Upper lobe of right lung (tissue), 1 donor: ENCODE data around the gene NXNL1. TPM values are rescaled to one million over a fixed set of nuclear protein-coding genes. Genes with fewer than 3 reads are reported as not detected.

Source experiments
- ATAC-seq: fragments of 200-7000 bp; cut with Tn5 transposase; one replicate; pipeline ENCODE4 v1.9.1; 2020; ENCODE audit warnings: mild to moderate bottlenecking, moderate library complexity
- DNase-seq: peaks from one replicate; pipeline ENCODE4 v3.0.0-alpha.2; 2020
- H3K27ac ChIP-seq: fragments of 200-600 bp; one replicate; pipeline ENCODE4 v1.8.0; 2022
- H3K27me3 ChIP-seq: fragments of 200-600 bp; one replicate; pipeline ENCODE4 v1.8.0; 2022; ENCODE audit warnings: mild to moderate bottlenecking
- H3K36me3 ChIP-seq: fragments of 200-600 bp; one replicate; pipeline ENCODE4 v1.8.0; 2022
- H3K4me1 ChIP-seq: fragments of 200-600 bp; one replicate; pipeline ENCODE4 v1.8.0; 2022
- H3K4me3 ChIP-seq: fragments of 200-600 bp; one replicate; pipeline ENCODE4 v1.8.0; 2022; ENCODE audit warnings: mild to moderate bottlenecking
- H3K9me3 ChIP-seq: fragments of 200-600 bp; one replicate; pipeline ENCODE4 v1.8.0; 2022
- intact Hi-C: fragments of 100-400 bp; cut with DNase I; formaldehyde crosslinking; loops from one replicate; pipeline ENCODE4 v1.11.0; 2022
- total RNA-seq: library from RNA; stranded (reverse); fragmentation: NEBNext Ultra II Directional; extraction: Animal tissue kit (Norgen Biotek cat#: 25700); gene quantifications from one replicate; pipeline ENCODE4 v1.2.1, GENCODE V29; 2021
- TF ChIP-seq, protein P1 (sequence below): fragments of 200-600 bp; IDR thresholded peaks from one replicate; pipeline ENCODE4 v1.8.0; 2022; ENCODE audit warnings: antibody characterized with exemption
- donor health status: DM: no; HTN: yes; CAD: no; lungs with severe emphysema.

Gene NXNL1
- total RNA-seq, 1 donor from 2014 or later: not detected

DNA sequence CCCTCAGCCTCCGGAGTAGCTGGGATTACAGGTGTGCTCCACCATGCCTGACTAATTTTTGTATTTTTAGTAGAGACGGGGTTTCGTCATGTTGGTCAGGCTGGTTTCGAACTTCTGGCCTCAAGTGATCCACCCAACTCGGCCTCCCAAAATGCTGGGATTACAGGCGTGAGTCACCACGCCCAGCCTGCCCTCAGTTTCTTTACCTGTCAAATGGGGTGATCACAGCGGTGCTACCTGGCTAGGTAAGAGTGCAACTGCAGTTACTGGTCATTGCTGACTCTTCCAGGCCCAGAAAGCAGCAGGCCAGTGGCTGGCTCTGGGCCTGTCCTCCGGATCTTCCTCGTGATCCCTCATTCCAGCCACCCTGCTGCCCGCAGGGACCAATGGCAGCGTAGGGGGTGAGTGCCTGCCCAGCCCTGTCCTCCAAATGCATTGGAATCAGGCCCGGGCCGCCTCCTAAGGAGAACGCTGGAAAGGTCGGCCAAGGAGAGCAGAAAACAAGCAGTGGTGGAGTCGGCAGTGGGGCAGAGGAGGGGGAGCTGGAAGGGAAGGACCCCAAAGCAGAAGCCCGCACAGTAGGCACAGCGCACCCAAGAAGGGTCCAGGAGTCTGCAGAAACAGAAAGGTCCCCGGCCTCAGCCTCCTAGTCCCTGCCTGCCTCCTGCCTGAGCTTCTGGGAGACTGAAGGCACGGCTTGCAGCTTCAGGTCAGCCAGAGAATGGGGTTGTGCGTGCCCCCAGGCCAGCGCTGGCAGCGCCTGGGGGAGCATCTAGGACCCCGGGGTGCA lies 7.8 kb upstream of the NXNL1 start:
- TF ChIP-seq, protein P1, sequence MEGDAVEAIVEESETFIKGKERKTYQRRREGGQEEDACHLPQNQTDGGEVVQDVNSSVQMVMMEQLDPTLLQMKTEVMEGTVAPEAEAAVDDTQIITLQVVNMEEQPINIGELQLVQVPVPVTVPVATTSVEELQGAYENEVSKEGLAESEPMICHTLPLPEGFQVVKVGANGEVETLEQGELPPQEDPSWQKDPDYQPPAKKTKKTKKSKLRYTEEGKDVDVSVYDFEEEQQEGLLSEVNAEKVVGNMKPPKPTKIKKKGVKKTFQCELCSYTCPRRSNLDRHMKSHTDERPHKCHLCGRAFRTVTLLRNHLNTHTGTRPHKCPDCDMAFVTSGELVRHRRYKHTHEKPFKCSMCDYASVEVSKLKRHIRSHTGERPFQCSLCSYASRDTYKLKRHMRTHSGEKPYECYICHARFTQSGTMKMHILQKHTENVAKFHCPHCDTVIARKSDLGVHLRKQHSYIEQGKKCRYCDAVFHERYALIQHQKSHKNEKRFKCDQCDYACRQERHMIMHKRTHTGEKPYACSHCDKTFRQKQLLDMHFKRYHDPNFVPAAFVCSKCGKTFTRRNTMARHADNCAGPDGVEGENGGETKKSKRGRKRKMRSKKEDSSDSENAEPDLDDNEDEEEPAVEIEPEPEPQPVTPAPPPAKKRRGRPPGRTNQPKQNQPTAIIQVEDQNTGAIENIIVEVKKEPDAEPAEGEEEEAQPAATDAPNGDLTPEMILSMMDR: no peak
- H3K27me3 ChIP-seq: no peaks in the 10 kb centered on the region
- intact Hi-C loops: no loop called here
- peaks cover 27% of the 10 kb centered on the region for H3K4me1 ChIP-seq
- DNase-seq (peak; percentile 86), ATAC-seq (peak; percentile 33)
- peak overlapping the region; percentile 91 for H3K27ac ChIP-seq
- peak overlapping the region; percentile 78 for H3K4me3 ChIP-seq
- H3K9me3 ChIP-seq: no peaks in the 10 kb centered on the region
- no peaks in the 10 kb centered on the region for H3K36me3 ChIP-seq

GRCh38 chr19:17467471-17468301 lies 7.0 kb upstream of the NXNL1 start:
- TF ChIP-seq, protein P1: no peak
- Histone ChIP-seq H3K4me3 (no peak overlapping the region), H3K9me3 (no peaks in the 10 kb centered on the region), H3K4me1 (peaks cover 27% of the 10 kb centered on the region), H3K27ac (peak overlapping the region; percentile 91), H3K27me3 (no peaks in the 10 kb centered on the region), H3K36me3 (no peaks in the 10 kb centered on the region)
- ATAC-seq (no peak), DNase-seq (no peak)
- intact Hi-C loops: no loop called here

GRCh38 chr19:17466487-17466850 lies 5.7 kb upstream of the NXNL1 start:
- ATAC-seq (no peak), DNase-seq (no peak)
- Histone ChIP-seq H3K27ac (no peak overlapping the region), H3K9me3 (no peaks in the 10 kb centered on the region), H3K36me3 (no peaks in the 10 kb centered on the region), H3K4me1 (peaks cover 25% of the 10 kb centered on the region), H3K27me3 (no peaks in the 10 kb centered on the region), H3K4me3 (no peak overlapping the region)
- TF ChIP-seq, protein P1: no peak
- intact Hi-C loops: no loop called here

GRCh38 chr19:17458970-17459369 lies 1.8 kb downstream of the NXNL1 start:
- intact Hi-C loops: loop anchor here (10.0 kb wide), 1 partner anchor 64 kb away; the partner anchor contains the start of gene CCDC194
- Histone ChIP-seq H3K9me3 (no peaks in the 10 kb centered on the region), H3K36me3 (no peaks in the 10 kb centered on the region), H3K4me3 (no peak overlapping the region), H3K27ac (no peak overlapping the region), H3K4me1 (no peaks in the 10 kb centered on the region), H3K27me3 (peaks cover 46% of the 10 kb centered on the region)
- no peak for ATAC-seq
- no peak for DNase-seq
- TF ChIP-seq, protein P1: no peak

GRCh38 chr19:17457616-17458015 lies 3.1 kb downstream of the NXNL1 start:
- H3K27me3 ChIP-seq: peaks cover 56% of the 10 kb centered on the region
- no peaks in the 10 kb centered on the region for H3K36me3 ChIP-seq
- intact Hi-C loops: loop anchor here (10.0 kb wide), 1 partner anchor 63 kb away; the partner anchor contains the start of gene CCDC194
- H3K27ac ChIP-seq: no peak overlapping the region
- H3K9me3 ChIP-seq: no peaks in the 10 kb centered on the region
- DNase-seq (no peak), ATAC-seq (no peak)
- TF ChIP-seq, protein P1: no peak
- H3K4me1 ChIP-seq: no peaks in the 10 kb centered on the region
- no peak overlapping the region for H3K4me3 ChIP-seq
